RWPE2 (cell line): ENCODE measurements around the gene LARGE2.

Experiments
- ATAC-seq: fragments of 200-7000 bp; cut with Tn5 transposase; 3 replicates; pipeline ENCODE4 v1.9.1; 2021; ENCODE audit warnings: low read depth
- DNase-seq: peaks from one replicate; pipeline ENCODE4 v3.0.0-alpha.2; 2020; ENCODE audit warnings: low spot score
- H3K27ac ChIP-seq: fragments of 450-650 bp; 2 replicates; pipeline ENCODE4 v1.5.1; 2017; ENCODE audit warnings: mild to moderate bottlenecking; ENCODE audit not compliant: poor library complexity, severe bottlenecking
- H3K27me3 ChIP-seq: fragments of 250-450 bp; sonication (Bioruptor Pico); 2 replicates; pipeline ENCODE4 v1.5.1; 2021; ENCODE audit warnings: mild to moderate bottlenecking, moderate library complexity; ENCODE audit not compliant: insufficient read depth, poor library complexity, severe bottlenecking
- H3K36me3 ChIP-seq: fragments of 250-450 bp; sonication (Bioruptor Pico); 2 replicates; pipeline ENCODE4 v1.5.1; 2020; ENCODE audit warnings: low read depth, mild to moderate bottlenecking, moderate library complexity
- H3K4me1 ChIP-seq: fragments of 250-450 bp; sonication (Bioruptor Pico); 2 replicates; pipeline ENCODE4 v1.5.1; 2021; ENCODE audit warnings: mild to moderate bottlenecking, moderate library complexity; ENCODE audit not compliant: insufficient read depth, poor library complexity, severe bottlenecking
- H3K4me3 ChIP-seq: fragments of 250-450 bp; sonication (Bioruptor Pico); 2 replicates; pipeline ENCODE4 v1.5.1; 2021; ENCODE audit warnings: mild to moderate bottlenecking, moderate library complexity; ENCODE audit not compliant: severe bottlenecking
- H3K9me3 ChIP-seq: fragments of 250-450 bp; sonication (Bioruptor Pico); 2 replicates; pipeline ENCODE4 v1.5.1; 2021; ENCODE audit warnings: mild to moderate bottlenecking, moderate library complexity; ENCODE audit not compliant: severe bottlenecking
- CTCF ChIP-seq: fragments of 450-650 bp; IDR thresholded peaks from one replicate; pipeline ENCODE4 v1.5.1; 2017; ENCODE audit warnings: mild to moderate bottlenecking, moderate library complexity; ENCODE audit not compliant: poor library complexity, severe bottlenecking

The LARGE2 gene

GRCh38 chr11:45968901-45969300 lies 46.4 kb downstream of the LARGE2 start:
- Histone ChIP-seq H3K27ac (no peak overlapping the region), H3K27me3 (no peaks in the 10 kb centered on the region), H3K9me3 (no peaks in the 10 kb centered on the region), H3K4me3 (no peak overlapping the region), H3K36me3 (peaks cover 13% of the 10 kb centered on the region), H3K4me1 (no peaks in the 10 kb centered on the region)
- DNase-seq = no peak
- no peak for ATAC-seq
- TF ChIP-seq CTCF = no peak

GRCh38 chr11:45973601-45974000 lies 51.1 kb downstream of the LARGE2 start:
- Histone ChIP-seq H3K36me3 (peaks cover 9% of the 10 kb centered on the region), H3K4me3 (no peak overlapping the region), H3K27ac (no peak overlapping the region), H3K9me3 (no peaks in the 10 kb centered on the region), H3K4me1 (no peaks in the 10 kb centered on the region), H3K27me3 (no peaks in the 10 kb centered on the region)
- DNase-seq (no peak), ATAC-seq (no peak)
- no peak for TF ChIP-seq CTCF

GRCh38 chr11:45974806-45975205 lies 52.4 kb downstream of the LARGE2 start:
- no peaks in the 10 kb centered on the region for H3K4me1 ChIP-seq
- H3K9me3 ChIP-seq = no peaks in the 10 kb centered on the region
- no peak overlapping the region for H3K4me3 ChIP-seq
- TF ChIP-seq CTCF = no peak
- H3K27me3 ChIP-seq = no peaks in the 10 kb centered on the region
- H3K36me3 ChIP-seq = peaks cover 16% of the 10 kb centered on the region
- H3K27ac ChIP-seq = no peak overlapping the region
- ATAC-seq (no peak), DNase-seq (no peak)
